Mesodermal cell (in vitro differentiated cells): Measurements from ENCODE around the gene FBP1.
A peak's percentile ranks its signal among the peaks of the same experiment; 100 is the strongest.

Source experiments
- H3K27ac ChIP-seq: 2 replicates; pipeline ENCODE4 v1.7.0; 2013; ENCODE audit warnings: mild to moderate bottlenecking, low read depth, low read length, moderate library complexity; ENCODE audit not compliant: severe bottlenecking
- H3K36me3 ChIP-seq: 2 replicates; pipeline ENCODE4 v1.7.1; 2013; ENCODE audit warnings: mild to moderate bottlenecking, low read length, moderate library complexity; ENCODE audit not compliant: control insufficient read depth, insufficient read depth
- H3K4me1 ChIP-seq: one replicate; pipeline ENCODE4 v1.7.1; 2013; ENCODE audit warnings: mild to moderate bottlenecking, low read length; ENCODE audit not compliant: insufficient read depth, control insufficient read depth, poor library complexity, severe bottlenecking
- H3K4me3 ChIP-seq: 2 replicates; pipeline ENCODE4 v1.7.0; 2013; ENCODE audit warnings: low read length, control low read depth, mild to moderate bottlenecking; ENCODE audit not compliant: insufficient read depth, poor library complexity, severe bottlenecking; ENCODE audit errors: extremely low read depth
- H3K9me3 ChIP-seq: 2 replicates; pipeline ENCODE4 v1.7.1; 2013; ENCODE audit warnings: mild to moderate bottlenecking, low read length, moderate library complexity; ENCODE audit not compliant: control insufficient read depth
- WGBS, 2 experiments: methylation state at CpG; one replicate each; pipeline ENCODE4 v1.1.5; 2013; ENCODE audit warnings: missing lambda C conversion rate in 2 of 2; ENCODE audit not compliant: insufficient coverage in 2 of 2; 5-methylcytosine and 5-hydroxymethylcytosine counted together

The FBP1 gene

GRCh38 chr9:94554078-94554438 lies 85.3 kb downstream of the FBP1 start:
- Histone ChIP-seq H3K4me1 (peaks cover 5% of the 10 kb centered on the region), H3K4me3 (peak overlapping the region; percentile 54), H3K9me3 (peaks cover 5% of the 10 kb centered on the region), H3K27ac (no peak overlapping the region), H3K36me3 (peaks cover 12% of the 10 kb centered on the region)
- WGBS, 2 experiments = 45 to 52% methylated on average over 13 to 15 of the region's 16 CpGs
